Osteoblast (primary cell): ENCODE measurements around the gene ITM2C. TPM values are rescaled to one million over a fixed set of nuclear protein-coding genes. Genes with fewer than 3 reads are reported as not detected.

Experiments used
- DNase-seq: peaks from one replicate; pipeline ENCODE4 v3.0.0; 2011; ENCODE audit warnings: low spot score, mixed read lengths; ENCODE audit not compliant: insufficient read length; ENCODE audit errors: missing footprints
- H2AFZ ChIP-seq: 2 replicates; pipeline ENCODE4 v1.6.0; 2011; ENCODE audit warnings: mild to moderate bottlenecking, low read length
- H3K27ac ChIP-seq: 2 replicates; pipeline ENCODE4 v1.5.1; 2011; ENCODE audit warnings: mild to moderate bottlenecking, low read depth, low read length, moderate library complexity
- H3K27me3 ChIP-seq: 2 replicates; pipeline ENCODE4 v1.6.0; 2012; ENCODE audit warnings: mild to moderate bottlenecking, control low read depth, inconsistent platforms, low read length, moderate library complexity; ENCODE audit not compliant: insufficient read depth
- H3K36me3 ChIP-seq: 2 replicates; pipeline ENCODE4 v1.5.1; 2011; ENCODE audit warnings: mild to moderate bottlenecking, low read length, control low read depth, moderate library complexity; ENCODE audit not compliant: insufficient read depth
- H3K4me1 ChIP-seq: 2 replicates; pipeline ENCODE4 v1.5.1; 2011; ENCODE audit warnings: mild to moderate bottlenecking, low read length, control low read depth, moderate library complexity; ENCODE audit not compliant: insufficient read depth
- H3K4me2 ChIP-seq: 2 replicates; pipeline ENCODE4 v1.6.0; 2011; ENCODE audit warnings: mild to moderate bottlenecking, low read length; ENCODE audit not compliant: insufficient read depth
- H3K4me3 ChIP-seq: fragments of 200-600 bp; sonication (generic); 3 replicates; pipeline ENCODE4 v1.5.1; 2012; ENCODE audit warnings: mild to moderate bottlenecking, low read length, inconsistent platforms; ENCODE audit not compliant: insufficient read depth
- H3K79me2 ChIP-seq: 2 replicates; pipeline ENCODE4 v1.6.0; 2012; ENCODE audit warnings: mild to moderate bottlenecking, low read length, control low read depth, inconsistent platforms; ENCODE audit not compliant: insufficient read depth
- H3K9me3 ChIP-seq: 2 replicates; pipeline ENCODE4 v1.5.1; 2011; ENCODE audit warnings: low read depth, low read length, control low read depth
- H4K20me1 ChIP-seq: 2 replicates; pipeline ENCODE4 v1.6.0; 2012; ENCODE audit warnings: mild to moderate bottlenecking, low read length, control low read depth; ENCODE audit not compliant: insufficient read depth
- CTCF ChIP-seq: IDR thresholded peaks from 2 replicates; pipeline ENCODE4 v1.5.1; 2011; ENCODE audit warnings: mild to moderate bottlenecking, low read depth, low read length, moderate library complexity; ENCODE audit errors: extremely low read depth
- total RNA-seq: library from RNA; depleted of rRNA; stranded (reverse); fragments of >200 nt; gene quantifications from 2 replicates; pipeline ENCODE4 v1.2.3, GENCODE V29; 2012

ITM2C gene
- total RNA-seq, 1 donor = 63.7 TPM

GRCh38 chr2:230903231-230904150 is 38.7 kb downstream of the ITM2C start:
- peaks cover 5% of the 10 kb centered on the region for H3K4me1 ChIP-seq
- H4K20me1 ChIP-seq = no peaks in the 10 kb centered on the region
- H3K36me3 ChIP-seq = no peaks in the 10 kb centered on the region
- no peak for TF ChIP-seq CTCF
- no peaks in the 10 kb centered on the region for H3K9me3 ChIP-seq
- H2AFZ ChIP-seq = no peak overlapping the region
- H3K4me3 ChIP-seq = no peak overlapping the region
- H3K27ac ChIP-seq = no peak overlapping the region
- no peaks in the 10 kb centered on the region for H3K79me2 ChIP-seq
- peaks cover 20% of the 10 kb centered on the region for H3K27me3 ChIP-seq
- no peak for DNase-seq
- H3K4me2 ChIP-seq = no peak overlapping the region

GRCh38 chr2:230904856-230905447 is 40.2 kb downstream of the ITM2C start:
- Histone ChIP-seq H3K9me3 (no peaks in the 10 kb centered on the region), H3K4me3 (no peak overlapping the region), H3K27me3 (peaks cover 10% of the 10 kb centered on the region), H3K79me2 (no peaks in the 10 kb centered on the region), H4K20me1 (no peaks in the 10 kb centered on the region), H3K4me1 (peaks cover 9% of the 10 kb centered on the region), H3K36me3 (no peaks in the 10 kb centered on the region), H3K4me2 (no peak overlapping the region), H2AFZ (no peak overlapping the region), H3K27ac (no peak overlapping the region)
- no peak for TF ChIP-seq CTCF
- DNase-seq = no peak

- H3K79me2 ChIP-seq = no peaks in the 10 kb centered on the region
These were observed 41.0 kb downstream of the ITM2C start for GRCh38 chr2:230905448-230906421.

More at GRCh38 chr2:230905448-230906421, 41.0 kb downstream of the ITM2C start:
- Histone ChIP-seq H3K4me2 (no peak overlapping the region), H2AFZ (no peak overlapping the region), H3K4me1 (peaks cover 9% of the 10 kb centered on the region), H3K9me3 (no peaks in the 10 kb centered on the region), H4K20me1 (no peaks in the 10 kb centered on the region), H3K27me3 (peaks cover 2% of the 10 kb centered on the region), H3K4me3 (no peak overlapping the region), H3K27ac (no peak overlapping the region), H3K36me3 (no peaks in the 10 kb centered on the region)
- no peak for DNase-seq
- TF ChIP-seq CTCF = no peak
